ENCODE data around the gene GPR35. TPM values are rescaled to one million over a fixed set of nuclear protein-coding genes. Genes with fewer than 3 reads are reported as not detected.
A peak's percentile ranks its signal among the peaks of the same experiment; 100 is the strongest.

Gene GPR35, protein sequence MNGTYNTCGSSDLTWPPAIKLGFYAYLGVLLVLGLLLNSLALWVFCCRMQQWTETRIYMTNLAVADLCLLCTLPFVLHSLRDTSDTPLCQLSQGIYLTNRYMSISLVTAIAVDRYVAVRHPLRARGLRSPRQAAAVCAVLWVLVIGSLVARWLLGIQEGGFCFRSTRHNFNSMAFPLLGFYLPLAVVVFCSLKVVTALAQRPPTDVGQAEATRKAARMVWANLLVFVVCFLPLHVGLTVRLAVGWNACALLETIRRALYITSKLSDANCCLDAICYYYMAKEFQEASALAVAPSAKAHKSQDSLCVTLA
- total RNA-seq: 1 to 10 TPM; 1.2 to 2.8 (median 2.4) TPM

DNA sequence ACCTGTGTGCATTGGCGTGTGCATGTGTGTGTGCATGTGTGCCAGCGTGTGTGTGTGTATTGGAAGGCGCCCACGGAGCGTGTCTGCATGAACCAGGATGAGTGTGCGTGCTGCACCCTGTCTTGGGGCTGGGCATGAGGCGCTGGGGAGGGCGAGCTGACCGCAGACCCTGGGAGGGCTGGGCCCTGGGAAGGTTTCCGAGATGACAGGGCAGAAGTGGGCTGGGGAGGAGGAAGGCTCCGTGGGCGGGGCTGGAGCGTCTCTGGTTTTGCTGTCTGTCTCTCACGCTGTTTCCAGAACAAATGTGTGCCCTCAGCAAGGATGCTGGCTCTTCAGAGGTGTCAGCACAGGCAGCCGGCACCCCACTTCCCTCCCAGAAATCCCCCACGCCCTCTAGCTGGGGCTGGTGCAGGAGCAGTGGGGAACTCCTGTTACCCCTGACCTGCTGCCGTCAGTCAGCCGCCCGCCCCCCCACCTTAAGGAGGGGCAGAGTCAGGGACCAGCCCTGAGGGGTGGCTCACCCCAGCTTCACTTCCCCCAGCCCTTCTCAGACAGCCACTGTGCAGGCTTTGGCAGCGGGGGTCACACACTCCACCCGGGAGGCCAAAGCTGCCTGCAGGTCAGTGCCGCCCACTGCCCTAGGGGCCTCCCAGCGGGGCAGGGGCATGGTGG lies at the start of gene GPR35:
GPR35 (plus strand) TSS at position 531 of the 672 bp plus-strand sequence. CDS start 4,473 bp downstream, outside the sequence.
- TF ChIP-seq, protein P1, sequence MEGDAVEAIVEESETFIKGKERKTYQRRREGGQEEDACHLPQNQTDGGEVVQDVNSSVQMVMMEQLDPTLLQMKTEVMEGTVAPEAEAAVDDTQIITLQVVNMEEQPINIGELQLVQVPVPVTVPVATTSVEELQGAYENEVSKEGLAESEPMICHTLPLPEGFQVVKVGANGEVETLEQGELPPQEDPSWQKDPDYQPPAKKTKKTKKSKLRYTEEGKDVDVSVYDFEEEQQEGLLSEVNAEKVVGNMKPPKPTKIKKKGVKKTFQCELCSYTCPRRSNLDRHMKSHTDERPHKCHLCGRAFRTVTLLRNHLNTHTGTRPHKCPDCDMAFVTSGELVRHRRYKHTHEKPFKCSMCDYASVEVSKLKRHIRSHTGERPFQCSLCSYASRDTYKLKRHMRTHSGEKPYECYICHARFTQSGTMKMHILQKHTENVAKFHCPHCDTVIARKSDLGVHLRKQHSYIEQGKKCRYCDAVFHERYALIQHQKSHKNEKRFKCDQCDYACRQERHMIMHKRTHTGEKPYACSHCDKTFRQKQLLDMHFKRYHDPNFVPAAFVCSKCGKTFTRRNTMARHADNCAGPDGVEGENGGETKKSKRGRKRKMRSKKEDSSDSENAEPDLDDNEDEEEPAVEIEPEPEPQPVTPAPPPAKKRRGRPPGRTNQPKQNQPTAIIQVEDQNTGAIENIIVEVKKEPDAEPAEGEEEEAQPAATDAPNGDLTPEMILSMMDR (IDR thresholded peaks at IDR 0.05): no peak
- intact Hi-C loops (cut with DNase I; ENCODE audit: low total_unique reads): no loop called here
- H3K4me3 ChIP-seq (ENCODE audit: low read depth, poor library complexity, severe bottlenecking): no peak within 1 kb of the TSS
- 29 to 52% methylated on average over 14 to 19 of the region's 23 CpGs for WGBS, 2 donors
- peak in 1 of 2 donors; percentile 85 for DNase-seq (ENCODE audit: low spot score in 2 of 2)

DNA sequence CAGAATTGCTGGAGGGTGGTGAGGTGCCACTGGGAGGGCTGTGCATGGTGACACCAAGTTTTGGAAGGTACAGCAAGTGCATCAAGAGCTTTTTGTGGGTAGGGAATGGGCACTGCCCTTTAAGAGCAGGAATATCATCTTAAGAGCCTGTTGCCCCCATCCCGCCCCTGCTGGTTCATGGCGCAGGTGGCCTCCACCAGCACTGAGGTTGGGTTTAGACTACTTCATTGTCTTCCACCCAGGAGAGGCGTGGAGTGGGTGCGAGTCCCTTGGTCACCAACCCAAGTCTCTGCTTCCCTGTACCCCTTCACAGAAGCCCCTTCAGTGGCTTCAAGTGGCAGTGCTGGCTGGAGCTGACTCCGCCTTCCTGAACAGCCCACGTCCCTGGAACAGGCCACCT lies 49.2 kb upstream of the GPR35 start:
- WGBS, 2 donors: 74 to 84% methylated on average over 5 to 6 of the region's 6 CpGs
- DNase-seq (ENCODE audit: low spot score in 2 of 2): no peak
- TF ChIP-seq POLR2A (IDR thresholded peaks at IDR 0.05): no peak
- intact Hi-C loops (cut with DNase I; ENCODE audit: low total_unique reads): no loop called here
- no peak overlapping the region for H3K4me3 ChIP-seq (ENCODE audit: low read depth, poor library complexity, severe bottlenecking)

DNA sequence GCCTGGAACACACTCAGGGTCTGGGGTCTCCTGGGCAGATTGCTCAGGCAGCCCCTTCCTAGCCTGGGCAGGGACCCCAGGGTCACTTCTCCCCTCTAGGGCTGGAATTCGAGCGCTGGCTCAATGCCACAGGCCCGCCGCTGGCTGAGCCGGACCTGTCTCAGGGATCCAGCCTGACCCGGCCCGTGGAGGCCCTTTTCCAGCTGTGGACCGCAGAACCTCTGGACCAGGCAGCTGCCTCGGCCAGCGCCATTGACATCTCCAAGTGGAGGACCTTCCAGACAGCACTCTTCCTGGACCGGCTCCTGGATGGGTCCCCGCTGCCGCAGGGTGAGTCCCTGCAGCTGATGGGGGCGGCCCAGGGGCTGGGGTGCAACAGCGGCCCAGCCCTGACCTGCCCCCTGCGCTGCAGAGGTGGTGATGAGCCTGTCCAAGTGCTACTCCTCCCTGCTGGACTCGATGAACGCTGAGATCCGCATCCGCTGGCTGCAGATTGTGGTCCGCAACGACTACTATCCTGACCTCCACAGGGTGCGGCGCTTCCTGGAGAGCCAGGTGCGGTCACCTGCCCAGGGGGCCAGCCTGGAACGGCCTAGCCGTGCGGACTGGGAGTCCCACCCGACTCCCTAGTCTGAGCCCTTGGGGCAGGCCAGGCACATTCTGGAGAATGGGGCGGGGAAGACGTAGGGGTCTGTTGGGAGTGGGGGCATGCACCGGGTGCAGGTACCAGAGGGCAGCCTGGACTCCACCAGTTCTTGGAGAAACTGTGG lies 48.7 kb upstream of the GPR35 start:
- 94 to 95% methylated on average over 26 to 32 of the region's 32 CpGs for WGBS, 2 donors
- TF ChIP-seq POLR2A (IDR thresholded peaks at IDR 0.05): no peak
- TF ChIP-seq, protein P1 (IDR thresholded peaks at IDR 0.05): no peak
- intact Hi-C loops (cut with DNase I; ENCODE audit: low total_unique reads): no loop called here
- no peak for DNase-seq (ENCODE audit: low spot score in 2 of 2)
- no peak overlapping the region for H3K4me3 ChIP-seq (ENCODE audit: low read depth, poor library complexity, severe bottlenecking)

DNA sequence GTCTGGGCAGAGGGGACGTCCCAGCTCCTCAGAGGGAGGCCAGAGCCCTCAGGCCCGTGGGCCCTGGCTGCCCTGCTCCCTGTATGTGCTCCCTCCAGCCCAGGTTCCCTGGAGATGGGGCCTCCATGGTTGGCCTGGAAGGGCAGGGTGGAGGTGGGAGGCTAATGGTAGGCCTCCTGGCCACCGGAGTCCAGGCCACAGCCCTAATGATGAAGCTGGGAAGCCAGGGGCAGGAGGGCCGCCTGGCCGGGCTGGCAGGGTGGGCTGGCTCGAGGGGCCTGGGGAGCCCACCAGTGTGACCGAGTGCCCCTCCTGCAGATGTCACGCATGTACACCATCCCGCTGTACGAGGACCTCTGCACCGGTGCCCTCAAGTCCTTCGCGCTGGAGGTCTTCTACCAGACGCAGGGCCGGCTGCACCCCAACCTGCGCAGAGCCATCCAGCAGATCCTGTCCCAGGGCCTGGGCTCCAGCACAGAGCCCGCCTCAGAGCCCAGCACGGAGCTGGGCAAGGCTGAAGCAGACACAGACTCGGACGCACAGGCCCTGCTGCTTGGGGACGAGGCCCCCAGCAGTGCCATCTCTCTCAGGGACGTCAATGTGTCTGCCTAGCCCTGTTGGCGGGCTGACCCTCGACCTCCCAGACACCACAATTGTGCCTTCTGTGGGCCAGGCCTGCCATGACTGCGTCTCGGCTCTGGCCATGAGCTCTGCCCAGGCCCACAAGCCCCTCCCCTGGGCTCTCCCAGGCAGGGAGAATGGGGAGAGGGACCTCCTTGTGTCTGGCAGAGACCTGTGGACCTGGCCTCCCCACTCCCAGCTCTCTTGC lies 47.8 kb upstream of the GPR35 start:
- no peak for DNase-seq (ENCODE audit: low spot score in 2 of 2)
- TF ChIP-seq, protein P1 (IDR thresholded peaks at IDR 0.05): no peak
- TF ChIP-seq POLR2A (IDR thresholded peaks at IDR 0.05): no peak
- no peak overlapping the region for H3K4me3 ChIP-seq (ENCODE audit: low read depth, poor library complexity, severe bottlenecking)
- 72 to 84% methylated on average over 12 to 22 of the region's 26 CpGs for WGBS, 2 donors
- intact Hi-C loops (cut with DNase I; ENCODE audit: low total_unique reads): no loop called here

DNA sequence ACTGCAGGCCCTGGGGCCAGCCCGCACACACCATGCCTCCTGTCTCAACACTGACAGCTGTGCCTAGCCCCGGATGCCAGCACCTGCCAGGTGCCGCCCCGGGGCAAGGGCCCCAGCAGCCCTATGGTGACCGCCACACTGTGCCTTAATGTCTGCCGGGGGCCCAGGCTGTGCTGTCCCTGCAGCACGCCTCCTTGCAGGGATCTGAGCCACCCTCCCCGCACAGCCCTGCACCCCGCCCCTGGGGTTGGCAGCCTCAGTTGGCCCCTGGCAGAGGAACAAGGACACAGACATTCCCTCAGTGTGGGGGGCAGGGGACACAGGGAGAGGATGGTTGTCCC lies 47.2 kb upstream of the GPR35 start:
- TF ChIP-seq POLR2A (IDR thresholded peaks at IDR 0.05): no peak
- TF ChIP-seq, protein P1 (IDR thresholded peaks at IDR 0.05): no peak
- intact Hi-C loops (cut with DNase I; ENCODE audit: low total_unique reads): no loop called here
- no peak overlapping the region for H3K4me3 ChIP-seq (ENCODE audit: low read depth, poor library complexity, severe bottlenecking)
- no peak for DNase-seq (ENCODE audit: low spot score in 2 of 2)
- 71 to 76% methylated on average over 6 to 9 of the region's 9 CpGs for WGBS, 2 donors
